HEK293T (cell line): Measurements from ENCODE around the gene OPCML.

Source experiments
- FOXK2 ChIP-seq: fragments of 450-650 bp; IDR thresholded peaks from 2 replicates; pipeline ENCODE4 v1.6.1; 2016; ENCODE audit warnings: mild to moderate bottlenecking
- TARDBP ChIP-seq: fragments of 450-650 bp; IDR thresholded peaks from 2 replicates; pipeline ENCODE4 v1.6.1; 2016
- TF ChIP-seq, protein P1 (sequence below): fragments of 450-650 bp; IDR thresholded peaks from 2 replicates; pipeline ENCODE4 v1.6.1; 2016

DNA sequence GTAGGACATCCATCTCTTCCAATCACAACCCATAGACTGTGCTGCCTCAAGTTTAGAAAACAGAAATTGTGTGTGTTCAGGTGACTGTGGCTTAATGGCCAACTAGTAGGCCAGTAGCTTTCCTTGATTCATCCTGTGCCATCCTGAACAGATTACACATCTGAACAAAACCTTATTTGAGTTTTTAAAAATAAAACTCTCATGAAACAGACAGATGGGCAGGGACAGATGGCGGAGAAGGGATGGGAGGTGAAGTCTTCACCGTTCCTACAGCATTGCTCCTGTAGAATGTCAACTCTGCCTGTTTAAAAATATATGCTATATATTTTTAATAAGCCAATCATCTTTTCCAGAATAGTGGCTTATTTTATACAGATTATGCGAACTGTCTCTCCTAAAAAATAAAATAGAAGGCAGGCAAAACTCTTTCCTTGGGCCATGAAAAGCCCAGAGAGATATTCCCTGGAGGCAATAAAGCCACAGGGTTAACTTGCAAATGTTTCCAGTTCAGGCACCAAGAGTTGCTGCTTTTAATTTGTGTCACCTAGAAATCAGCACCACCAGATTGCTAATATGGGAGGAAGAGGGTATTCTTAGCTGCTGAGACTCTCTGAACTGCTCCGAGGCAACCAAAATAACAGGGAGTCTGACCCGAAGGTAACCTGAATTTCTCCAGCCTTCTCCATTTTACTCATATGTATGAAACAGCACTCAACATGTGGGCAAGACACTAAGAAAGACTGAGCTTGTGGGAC lies 861.2 kb downstream of the OPCML start:
- TF ChIP-seq, protein P1, sequence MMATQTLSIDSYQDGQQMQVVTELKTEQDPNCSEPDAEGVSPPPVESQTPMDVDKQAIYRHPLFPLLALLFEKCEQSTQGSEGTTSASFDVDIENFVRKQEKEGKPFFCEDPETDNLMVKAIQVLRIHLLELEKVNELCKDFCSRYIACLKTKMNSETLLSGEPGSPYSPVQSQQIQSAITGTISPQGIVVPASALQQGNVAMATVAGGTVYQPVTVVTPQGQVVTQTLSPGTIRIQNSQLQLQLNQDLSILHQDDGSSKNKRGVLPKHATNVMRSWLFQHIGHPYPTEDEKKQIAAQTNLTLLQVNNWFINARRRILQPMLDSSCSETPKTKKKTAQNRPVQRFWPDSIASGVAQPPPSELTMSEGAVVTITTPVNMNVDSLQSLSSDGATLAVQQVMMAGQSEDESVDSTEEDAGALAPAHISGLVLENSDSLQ, result no peak
- TF ChIP-seq FOXK2, result no peak
- no peak for TF ChIP-seq TARDBP
